HG03469 (cell line): ENCODE measurements around the gene TMEM132C.
"Not testable (repeated sequence)": the region's sequence is repeated elsewhere in the genome, so short reads cannot be mapped to it uniquely, and the experiment has no call there.

Experiments
- ATAC-seq: cut with Tn5 transposase; IDR thresholded peaks from one replicate; pipeline ENCODE4 v1.9.1; 2021; ENCODE audit warnings: mild to moderate bottlenecking, moderate library complexity, moderate number of reproducible peaks; ENCODE audit not compliant: unreplicated experiment

Gene TMEM132C

DNA sequence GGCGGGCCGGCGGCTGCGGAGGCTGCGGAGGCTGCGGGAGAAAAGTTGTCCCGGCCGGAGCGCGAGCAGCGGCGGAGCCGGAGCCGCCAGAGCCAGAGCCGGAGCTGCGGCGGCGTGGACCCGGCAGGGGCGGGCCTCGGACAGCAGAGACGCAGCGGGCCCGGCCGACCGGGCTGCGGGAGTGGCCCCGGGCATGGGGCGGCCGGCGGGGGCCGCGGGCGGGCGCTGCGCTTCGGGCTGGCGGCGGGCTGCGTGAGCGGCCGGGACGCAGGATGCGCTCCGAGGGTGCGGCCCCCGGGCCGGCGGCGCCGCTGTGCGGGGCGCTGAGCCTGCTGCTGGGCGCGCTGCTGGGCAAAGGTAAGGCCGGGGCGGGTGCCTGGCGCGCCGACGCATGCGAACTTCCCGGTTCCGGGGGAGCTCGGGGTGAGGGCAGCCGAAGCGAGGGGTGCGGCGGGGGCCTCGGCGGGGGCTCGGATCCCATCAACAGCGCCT, at the start of gene TMEM132C:
Gene TMEM132C (plus strand): TSS at position 40 of the 492 bp plus-strand sequence. CDS start 233 bp downstream, at position 273.
- no peak for ATAC-seq

DNA sequence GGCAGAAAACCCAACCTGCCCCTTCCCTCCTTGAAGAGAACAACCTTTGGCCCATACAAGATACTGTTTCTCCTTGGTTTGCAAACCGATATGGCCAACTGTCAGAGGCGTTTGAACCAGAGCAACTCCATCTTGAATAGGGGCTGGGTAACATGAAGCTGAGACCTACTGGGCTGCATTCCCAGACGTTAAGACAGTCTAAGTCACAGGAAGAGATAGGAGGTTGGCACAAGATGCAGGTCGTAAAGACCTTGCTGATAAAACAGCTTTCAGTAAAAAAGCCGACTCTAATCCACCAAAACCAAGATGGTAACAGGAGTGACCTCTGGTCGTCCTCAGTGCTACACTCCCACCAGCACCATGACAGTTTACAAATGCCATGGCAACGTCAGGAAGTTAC, 42.7 kb upstream of the TMEM132C start:
- ATAC-seq = no peak

DNA sequence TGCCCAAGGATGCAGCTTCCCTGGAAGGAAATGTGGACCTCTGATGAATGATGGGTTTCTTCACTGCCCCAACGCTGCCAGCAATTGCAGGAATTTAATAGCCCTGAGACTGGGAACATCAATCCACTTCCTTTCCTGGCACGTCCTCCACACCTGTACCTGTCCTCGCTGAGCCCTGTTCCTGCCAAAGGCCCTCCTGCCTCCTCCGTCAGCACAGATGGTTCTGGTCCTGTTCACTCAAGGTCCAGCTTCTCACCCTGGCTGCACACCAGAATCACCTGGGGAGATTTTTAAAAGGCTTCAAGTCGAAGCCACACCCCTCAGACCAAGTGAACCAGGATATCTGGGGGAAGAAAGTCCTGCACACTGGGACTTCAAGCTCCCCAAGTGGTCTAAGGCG, 38.4 kb upstream of the TMEM132C start:
- ATAC-seq = no peak

DNA sequence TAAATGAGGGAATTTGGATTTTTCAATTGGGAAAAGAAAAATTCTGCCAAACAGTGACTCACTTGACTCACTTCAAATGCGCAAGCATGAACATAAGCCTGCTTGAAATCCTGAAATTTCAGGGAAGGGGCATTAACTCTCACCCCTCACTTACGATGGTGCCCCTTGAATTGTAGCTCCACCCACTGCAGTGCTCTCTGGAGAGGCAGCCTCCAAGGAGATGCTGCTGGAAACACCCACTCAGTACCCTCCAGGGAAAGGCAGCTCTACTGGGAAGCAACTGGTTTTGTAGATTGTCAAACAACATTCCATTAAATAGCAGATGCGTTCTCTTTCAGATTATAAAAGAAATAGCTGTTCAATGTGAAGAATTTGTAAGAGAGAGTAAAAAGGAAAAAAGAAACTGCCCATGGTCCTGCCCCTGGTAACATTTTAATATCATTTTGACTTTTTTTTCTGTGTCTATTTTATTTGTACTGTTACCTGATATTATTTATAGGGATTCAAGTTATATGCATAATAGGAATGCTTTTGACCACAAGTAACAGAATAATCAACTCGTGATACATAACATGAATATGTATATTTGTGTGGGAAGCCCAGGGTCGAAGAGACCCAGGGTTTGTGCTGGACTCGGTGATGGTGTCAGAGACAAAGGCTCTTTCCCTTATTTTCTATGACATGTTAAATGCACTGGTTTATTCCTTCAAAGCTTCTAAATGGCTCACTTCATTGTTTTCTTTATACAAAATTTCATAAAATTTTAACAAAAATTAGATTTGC, 31.1 kb upstream of the TMEM132C start:
- no peak for ATAC-seq

DNA sequence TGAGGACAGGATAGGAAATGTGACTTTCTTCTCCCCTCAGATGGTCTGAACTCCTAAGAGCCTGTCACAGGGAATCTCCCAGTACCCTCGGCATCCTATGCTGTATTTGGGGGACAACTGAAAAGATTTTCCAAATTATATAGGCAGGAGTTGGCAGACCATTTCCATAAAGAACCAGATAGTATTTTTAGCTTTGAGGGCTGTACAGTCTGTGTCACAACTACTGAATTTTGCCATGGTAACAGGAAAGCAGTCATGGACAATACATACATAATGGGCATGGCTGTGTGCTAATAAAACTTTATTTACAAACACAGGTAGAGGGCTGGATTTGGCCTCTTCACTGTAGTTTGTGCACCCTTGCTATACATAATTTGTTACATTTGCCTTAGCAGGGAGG, 30.4 kb upstream of the TMEM132C start:
- ATAC-seq = no peak

DNA sequence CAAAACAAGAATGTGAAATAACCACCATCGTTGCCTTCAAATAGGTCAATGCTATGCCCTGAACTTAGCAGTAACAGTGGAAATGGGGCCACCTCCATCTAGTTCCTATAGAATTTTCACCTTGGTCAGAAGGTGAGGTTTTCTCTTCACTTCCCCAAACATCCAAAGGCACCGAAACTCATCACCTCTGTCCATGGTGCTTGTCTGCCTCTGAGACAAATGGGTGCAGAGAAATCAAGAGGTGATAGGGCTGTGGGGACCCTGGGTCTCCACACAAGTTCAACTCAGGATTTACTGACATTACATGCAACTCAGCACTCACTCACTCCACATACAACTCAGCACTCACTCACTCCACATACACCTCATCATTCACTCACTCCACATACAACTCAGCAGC, 26.2 kb upstream of the TMEM132C start:
- no peak for ATAC-seq

DNA sequence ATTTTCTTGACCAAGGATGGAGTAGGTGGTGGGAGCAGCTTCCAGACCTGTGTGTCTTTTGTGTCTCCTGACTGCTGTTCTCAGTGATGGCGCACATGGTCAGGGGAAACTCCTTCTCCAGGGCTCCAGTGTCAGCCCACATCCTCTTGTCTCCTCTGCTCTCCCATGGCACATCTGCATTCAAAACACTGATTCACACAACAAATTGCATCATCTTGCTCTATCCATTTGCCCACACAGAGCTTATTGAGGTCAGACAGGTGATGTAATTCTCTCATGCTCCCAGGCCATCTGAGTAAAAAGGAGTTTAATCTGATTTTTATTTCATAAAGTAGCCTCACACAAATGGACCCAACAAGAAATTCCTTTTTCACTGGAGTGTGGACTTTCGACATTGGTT, 21.8 kb upstream of the TMEM132C start:
- no peak for ATAC-seq

DNA sequence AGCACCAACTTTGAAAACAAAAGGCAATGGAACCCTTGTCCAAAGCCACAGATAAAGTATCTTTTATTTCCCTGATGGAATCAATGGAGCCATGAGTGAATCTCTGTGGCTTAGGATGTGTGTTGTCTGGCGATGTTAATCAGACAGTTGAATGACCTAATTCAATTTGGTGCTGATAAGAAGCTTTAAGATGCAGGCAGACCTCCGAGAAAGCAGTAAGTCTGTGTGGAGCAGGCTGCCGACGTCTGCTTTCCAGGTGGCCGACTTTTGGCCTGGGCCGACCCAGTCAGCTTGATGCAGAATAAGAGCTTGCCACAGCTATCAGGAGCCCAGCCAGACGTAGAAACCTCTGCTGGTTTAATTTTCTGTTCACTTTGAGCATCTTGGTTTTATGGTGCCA, 21.1 kb upstream of the TMEM132C start:
- ATAC-seq = no peak

DNA sequence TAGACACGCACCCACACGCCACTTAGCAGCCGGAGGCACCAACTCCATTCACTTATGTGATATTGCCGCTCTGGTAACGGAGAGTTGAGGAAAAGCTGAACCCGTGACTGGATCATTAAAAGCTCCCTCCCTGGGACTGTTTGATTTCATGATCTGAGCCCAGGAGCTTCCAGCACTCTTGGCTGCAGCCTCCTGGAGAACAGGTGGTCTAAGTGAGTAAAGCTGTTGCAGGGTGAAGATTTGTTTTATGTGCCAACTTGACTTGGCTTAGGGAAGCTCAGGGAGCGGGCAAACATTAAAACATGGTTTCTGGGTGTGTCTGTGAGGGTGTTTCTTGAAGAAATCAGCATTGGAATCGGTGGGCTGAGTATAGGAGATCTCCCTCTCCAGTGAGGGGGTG, 16.9 kb upstream of the TMEM132C start:
- ATAC-seq = no peak

DNA sequence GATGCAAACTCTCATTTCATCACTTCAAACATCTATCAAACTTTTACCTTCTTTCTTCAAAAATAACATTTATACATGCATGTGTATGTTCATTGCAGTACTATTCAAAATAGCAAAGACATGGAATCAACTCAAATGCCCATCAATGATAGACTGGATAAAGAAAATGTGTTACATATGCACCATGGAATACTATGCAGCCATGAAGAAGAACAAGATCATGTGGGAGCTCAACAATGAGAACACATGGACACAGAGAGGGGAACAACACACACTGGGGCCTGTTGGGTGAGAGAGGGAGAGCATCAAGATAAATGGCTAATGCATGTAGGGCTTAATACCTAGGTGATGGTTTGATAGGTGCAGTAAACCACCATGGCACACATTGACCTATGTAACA, 13.1 kb upstream of the TMEM132C start:
- not testable (repeated sequence) for ATAC-seq

DNA sequence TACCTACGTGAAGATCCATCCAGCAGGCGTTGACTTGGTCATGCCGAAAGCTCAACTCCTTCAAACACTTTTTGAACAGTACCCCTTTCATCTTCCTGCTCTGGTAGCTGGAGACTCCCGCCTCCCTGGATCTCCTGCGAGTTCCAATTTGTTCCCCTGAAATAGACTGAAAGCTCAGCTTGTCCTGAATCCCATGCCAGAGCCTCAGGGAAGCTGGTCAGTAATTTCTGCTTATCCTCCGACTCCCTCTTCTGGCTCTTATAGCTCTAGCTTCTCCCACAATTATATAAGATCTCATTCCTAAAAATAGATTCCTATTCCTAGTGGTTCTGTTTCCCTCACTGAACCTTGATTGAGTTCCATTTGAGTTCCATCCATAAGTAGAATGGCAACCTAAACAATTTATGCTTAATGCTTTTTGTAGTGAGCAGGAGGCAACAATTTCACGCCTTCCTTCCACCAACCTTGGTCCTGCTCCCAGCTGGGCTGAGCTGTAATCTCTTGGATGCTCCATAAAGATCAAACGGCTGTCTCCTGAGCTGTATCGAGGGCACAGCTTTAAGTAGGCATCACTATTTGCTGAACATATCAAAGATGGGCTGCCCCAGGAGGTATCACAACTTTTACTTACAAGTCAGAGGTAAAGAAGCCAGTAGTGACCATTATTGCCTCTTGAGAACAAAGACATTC, 8.0 kb upstream of the TMEM132C start:
- no peak for ATAC-seq

DNA sequence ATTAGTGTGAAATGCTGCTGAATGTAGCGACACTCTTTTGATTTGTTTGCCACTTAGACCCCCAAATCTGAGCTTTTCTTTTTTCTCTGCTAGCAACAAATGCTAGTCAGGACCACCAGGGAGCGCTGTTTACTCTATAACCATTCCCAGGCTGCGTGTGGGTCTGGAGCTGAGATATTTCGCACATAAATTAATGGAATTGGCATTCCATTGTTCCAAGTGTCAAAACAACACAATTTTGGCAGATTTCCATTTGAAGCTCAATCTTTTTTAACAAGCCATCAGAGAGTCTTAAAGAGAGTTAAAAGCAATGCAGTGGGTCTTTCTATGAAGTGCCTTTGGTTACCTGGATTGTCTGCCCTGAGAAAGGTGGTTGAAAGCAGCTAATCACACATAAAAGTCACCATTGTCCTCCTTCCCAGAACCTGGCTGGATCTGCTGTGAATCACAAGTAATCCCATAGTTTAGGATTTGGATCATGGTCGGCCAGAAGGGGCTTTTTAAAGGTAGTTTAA, 7.4 kb upstream of the TMEM132C start:
- no peak for ATAC-seq

DNA sequence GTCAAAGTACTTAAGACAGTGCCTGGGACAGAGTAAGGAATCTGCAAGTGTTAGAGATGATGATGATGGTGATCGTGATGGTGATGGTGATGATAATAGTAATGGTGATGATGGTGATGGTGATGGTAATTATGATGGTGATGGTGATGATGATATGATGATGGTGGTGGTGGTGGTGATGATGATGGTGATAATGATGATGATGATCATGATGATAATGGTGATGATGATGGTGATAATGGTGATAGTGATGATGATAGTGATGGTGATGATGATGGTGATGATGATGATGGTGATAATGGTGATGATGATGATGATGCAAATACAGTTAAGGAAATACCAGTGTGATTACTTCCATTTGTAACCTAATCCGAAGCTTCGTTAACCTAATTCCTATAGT, 5.2 kb upstream of the TMEM132C start:
- ATAC-seq = no peak

DNA sequence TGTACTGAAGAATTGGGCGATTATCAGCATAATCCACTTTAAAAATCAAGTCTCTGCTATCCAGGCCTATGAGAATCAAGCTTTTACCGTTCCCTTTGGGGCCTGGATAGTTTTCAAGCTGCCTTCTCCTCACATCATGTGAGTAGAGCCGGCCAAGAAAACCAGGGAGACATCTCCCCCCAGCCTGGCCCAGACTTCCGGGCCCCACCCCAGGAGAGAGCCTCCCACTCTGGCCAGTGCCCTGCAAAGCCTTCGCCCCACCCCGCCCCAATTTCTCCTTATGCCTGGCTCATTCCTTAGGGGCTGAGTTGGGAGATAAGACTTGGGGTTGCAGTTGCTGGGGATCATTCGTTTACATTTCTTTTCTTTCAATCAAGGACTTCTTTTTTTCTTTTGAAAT, 1.4 kb upstream of the TMEM132C start:
- no peak for ATAC-seq

DNA sequence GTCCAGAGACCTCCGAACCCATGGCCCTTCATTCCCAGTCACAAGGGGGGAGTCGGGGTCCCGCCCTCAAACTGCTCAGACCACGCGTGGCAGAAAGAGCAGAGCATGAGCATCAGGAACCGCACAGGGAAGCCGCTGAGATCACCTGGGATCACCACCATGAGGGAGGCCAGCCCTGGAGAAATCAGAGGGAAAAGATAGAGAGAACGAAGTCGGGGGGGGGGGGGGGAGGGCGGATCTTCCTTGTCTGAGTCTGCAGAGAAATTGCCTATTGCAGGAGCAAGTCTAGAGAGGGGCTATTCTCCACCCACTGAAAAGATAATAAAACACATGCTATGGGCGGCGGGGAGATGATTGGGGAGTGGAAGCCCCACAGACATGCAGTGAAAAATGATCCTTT, 884 bp upstream of the TMEM132C start:
- no peak for ATAC-seq

DNA sequence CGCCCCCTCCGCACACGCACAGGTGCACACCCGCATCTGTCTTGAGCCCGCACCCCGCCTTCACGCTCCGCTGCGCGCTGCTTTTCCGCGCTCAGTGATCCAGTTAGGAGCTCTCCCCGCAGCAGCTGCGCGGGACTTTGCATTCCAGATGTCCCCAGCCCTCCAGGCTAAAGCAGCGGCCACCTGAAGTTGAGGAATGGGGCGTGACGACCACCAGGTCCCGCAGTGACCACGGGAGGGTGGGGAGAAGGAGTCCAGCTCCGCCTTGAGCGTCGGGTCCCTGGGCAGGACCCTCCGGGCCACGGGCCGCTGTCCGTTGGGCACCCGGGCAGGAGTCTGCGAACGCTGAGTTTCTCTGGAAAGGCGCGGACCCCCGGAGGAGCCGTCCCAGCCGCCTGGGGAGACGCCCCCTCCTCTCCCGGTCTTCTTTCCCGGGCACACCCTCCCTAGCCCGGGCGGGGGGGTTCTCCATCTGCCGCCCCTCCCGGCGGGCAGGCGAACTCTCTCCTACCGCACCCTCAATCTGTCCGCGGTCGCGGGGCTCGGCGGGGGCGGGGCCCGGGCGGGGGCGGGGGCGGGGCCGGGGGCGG, 334 bp upstream of the TMEM132C start:
- no peak for ATAC-seq

DNA sequence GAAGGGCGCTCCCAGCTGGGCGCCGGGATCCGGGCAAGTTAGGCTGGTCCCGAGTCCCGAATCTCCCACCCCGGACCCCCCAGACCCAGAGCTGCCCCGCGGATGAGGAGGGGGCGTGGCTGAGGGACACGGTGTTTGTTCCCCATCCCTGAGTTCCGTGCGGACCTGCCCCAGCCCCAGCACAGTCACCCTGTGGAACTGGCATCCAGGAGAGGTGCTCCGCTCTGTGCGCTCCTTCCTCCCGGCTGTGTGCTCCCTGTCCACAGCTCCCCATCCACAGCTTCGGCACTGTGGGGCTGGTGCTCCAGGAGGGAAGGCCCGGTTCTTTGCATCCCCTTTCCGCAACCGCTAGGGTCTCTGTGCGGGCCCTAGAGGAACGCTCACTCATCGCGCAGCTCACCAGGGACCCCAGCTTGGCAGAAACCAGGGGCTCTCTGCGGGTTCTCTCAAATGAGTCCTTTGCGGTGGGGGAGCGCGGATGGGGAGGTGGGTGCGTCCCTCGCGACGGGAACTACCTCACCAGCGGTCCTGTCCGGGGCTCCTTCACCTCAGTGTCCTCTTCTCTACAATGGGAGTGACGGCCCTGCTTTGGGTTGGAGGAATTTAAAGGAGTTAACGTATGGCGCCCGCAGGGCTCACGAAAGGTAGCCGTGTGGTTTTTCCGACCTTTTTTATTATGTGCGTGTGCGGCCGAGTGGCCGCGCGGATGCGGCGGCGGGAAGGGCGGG, 845 bp downstream of the TMEM132C start:
- no peak for ATAC-seq

DNA sequence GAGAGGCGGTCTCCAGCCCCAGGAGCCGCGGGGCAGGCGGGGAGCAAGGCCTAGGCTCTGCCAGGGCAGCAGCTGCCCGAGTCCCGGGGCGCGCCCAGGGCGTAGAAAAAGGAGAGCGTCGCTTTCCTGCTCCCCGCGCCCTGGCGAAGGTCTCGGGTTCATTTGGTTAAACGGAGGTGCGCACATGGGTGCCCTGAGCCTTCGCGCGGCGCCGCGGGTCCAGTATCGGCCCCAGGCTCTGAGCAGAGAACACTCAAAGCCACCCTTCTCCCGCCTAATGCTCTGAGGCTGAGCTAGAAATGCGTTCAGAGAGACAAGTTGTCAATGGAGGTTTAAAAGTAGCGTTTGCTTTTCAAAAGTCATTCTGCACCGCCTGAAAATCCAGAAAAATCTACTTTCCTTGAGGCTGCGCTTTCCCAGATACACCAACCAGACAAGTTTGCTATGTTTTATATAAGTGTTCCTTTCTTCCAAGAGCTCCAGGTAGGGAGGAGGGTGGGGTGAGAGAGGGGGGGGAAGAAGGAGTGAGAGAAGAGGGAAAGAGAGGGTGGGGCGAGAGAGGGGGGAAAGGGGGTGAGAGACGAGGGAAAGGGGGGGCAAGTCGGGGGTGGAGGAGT, 1.5 kb downstream of the TMEM132C start:
- no peak for ATAC-seq

DNA sequence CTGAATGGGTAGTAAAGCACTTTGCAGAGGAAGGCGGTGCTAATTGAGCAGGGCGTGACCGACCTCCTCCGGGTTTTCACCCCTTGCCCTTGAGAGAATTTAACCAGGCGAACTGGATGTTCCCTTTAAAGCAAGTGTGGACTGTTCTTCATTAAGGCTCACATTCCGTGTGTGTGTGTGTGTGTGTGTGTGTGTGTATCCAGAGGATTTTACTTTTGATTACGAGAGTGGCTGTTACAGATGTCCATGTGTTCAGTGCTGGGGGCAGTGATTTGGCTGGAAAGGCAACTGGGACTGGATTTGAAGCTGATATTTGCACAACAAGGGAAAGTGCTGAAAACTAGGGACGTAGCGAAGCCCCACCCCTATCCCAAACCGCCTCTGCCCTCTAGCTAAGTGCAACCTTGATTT, 2.2 kb downstream of the TMEM132C start:
- no peak for ATAC-seq

DNA sequence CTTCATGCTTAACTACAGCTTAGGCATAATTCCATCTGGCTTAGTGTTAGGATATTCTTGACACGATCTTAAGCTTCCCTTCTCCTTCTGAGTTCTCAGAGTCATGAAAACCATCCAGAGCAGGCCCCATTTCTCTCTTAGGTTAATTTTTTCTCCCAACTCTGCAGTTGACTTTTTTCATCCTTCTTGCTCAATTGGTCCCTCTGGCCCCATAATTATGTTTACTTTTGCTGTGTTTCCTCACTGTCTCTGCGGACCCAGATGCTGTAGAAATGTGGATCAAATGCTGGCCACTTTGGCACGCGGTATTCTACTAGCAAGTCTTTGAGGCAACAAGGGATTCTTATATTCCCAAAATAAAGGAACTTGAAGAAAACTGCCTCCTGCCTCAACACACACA, 9.5 kb downstream of the TMEM132C start:
- ATAC-seq = no peak

DNA sequence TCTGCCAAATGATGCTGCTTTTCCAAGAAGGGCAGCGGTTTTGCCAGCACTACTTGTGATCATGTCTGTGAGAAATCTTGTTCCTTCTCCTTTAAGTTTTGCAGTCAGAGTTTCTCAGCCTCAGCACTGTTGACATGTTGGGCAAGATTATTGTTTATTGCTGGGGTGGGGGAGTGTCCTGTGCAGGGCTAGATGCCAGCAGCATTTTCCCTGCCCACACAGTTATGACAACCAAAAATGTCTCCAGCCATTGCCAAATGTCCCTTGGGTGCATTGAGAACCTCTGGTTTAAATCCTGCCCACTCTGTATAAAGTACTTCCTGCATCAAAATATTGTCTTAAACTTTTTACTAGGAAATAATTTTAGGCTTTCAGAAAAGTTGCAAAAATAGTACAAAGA, 20.0 kb downstream of the TMEM132C start:
- ATAC-seq = no peak
